HL-60 (cell line): Measurements from ENCODE around the gene KIF5A.

Experiments
- POLR2AphosphoS5 ChIP-seq: IDR thresholded peaks from 2 replicates; pipeline ENCODE4 v1.6.1; 2012; ENCODE audit warnings: low read depth
- TF ChIP-seq, protein P1 (sequence below): IDR thresholded peaks from one replicate; pipeline ENCODE4 v1.5.1; 2011; ENCODE audit warnings: low read length, control low read depth, inconsistent platforms; ENCODE audit not compliant: insufficient read depth

DNA sequence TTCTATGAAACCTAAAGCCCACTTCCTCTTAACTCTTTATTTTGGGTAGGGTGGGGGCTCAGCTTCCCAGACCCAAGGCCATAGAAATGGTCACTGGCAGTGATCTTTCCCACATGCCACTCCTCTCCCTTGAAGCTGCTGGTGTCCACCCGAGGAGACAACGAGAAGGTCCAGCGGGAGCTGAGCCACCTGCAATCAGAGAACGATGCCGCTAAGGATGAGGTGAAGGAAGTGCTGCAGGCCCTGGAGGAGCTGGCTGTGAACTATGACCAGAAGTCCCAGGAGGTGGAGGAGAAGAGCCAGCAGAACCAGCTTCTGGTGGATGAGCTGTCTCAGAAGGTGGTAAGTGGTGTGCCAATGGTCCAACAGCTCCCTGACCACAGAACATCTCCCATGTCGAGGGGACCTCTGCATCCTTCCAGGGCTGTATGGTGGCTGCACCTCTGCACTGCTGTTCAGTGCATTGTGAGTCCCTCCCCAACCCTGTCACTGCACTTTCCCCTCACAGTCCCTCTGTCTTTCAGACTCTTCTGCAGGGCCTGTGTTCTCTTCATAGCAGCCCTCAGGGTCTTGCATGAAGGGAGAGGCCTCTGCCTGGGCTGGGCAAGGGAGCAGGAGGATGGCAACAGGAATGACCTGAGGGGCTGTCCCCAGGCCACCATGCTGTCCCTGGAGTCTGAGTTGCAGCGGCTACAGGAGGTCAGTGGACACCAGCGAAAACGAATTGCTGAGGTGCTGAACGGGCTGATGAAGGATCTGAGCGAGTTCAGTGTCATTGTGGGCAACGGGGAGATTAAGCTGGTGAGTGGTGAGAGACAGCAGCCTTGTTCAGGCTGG lies 22.3 kb downstream of the KIF5A start:
- TF ChIP-seq POLR2AphosphoS5: no peak
- TF ChIP-seq, protein P1, sequence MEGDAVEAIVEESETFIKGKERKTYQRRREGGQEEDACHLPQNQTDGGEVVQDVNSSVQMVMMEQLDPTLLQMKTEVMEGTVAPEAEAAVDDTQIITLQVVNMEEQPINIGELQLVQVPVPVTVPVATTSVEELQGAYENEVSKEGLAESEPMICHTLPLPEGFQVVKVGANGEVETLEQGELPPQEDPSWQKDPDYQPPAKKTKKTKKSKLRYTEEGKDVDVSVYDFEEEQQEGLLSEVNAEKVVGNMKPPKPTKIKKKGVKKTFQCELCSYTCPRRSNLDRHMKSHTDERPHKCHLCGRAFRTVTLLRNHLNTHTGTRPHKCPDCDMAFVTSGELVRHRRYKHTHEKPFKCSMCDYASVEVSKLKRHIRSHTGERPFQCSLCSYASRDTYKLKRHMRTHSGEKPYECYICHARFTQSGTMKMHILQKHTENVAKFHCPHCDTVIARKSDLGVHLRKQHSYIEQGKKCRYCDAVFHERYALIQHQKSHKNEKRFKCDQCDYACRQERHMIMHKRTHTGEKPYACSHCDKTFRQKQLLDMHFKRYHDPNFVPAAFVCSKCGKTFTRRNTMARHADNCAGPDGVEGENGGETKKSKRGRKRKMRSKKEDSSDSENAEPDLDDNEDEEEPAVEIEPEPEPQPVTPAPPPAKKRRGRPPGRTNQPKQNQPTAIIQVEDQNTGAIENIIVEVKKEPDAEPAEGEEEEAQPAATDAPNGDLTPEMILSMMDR: no peak
